Amygdala (tissue), 56 donors: Measurements from ENCODE around the gene STT3B.
A peak's percentile ranks its signal among the peaks of the same experiment; 100 is the strongest.
"Not testable (repeated sequence)": the region's sequence is repeated elsewhere in the genome, so short reads cannot be mapped to it uniquely, and the experiment has no call there.

Source experiments
- DNase-seq, 56 donors: peaks; one replicate each; lab custom pipeline; 2025; lab: John Stamatoyannopoulos, UW

The STT3B gene

GRCh38 chr3:31532587-31533168 is at the start of gene STT3B:
TSS of gene STT3B (plus strand) at chr3:31532925. CDS start at chr3:31532999, 74 bp downstream.
- DNase-seq, result peak in 29 of 56 donors; percentile 43 to 97 (median 82)

DNA sequence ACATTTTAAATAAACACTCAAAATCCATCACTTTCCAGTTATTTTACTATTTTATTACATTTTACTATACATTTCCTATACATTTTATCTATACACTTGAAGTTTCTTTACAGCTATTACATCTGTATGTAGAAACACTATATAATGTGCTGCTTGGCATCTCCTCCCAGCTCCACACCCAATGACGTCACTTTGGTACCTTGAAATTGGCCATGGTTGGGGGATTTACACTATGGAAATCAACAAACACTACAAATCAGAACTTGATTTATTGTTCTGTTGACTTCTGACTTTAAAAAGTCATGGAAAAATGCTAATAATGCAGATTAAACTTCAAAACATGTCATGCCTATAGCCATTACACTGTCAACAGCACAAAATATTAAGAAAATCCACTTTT is 48.9 kb upstream of the STT3B start:
- no peak for DNase-seq

DNA sequence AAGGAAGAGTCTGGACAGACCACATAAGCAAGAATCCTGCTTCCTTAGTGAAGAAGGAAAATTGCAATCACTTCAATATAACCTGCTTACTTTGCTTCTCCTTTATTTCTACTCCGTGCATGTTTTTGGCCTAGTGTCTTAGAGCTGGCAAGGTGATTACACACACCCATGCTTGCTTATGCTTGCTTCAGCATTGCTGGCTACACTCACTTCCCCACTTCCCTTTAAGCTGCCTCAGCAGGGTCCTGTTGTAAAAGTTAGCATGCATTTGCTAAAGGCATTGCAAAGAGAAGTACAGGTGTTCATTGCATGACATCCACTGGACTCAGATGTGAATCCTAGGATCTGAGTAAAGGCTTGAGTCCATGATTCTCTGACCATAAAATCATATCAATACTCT is 47.5 kb upstream of the STT3B start:
- no peak for DNase-seq

DNA sequence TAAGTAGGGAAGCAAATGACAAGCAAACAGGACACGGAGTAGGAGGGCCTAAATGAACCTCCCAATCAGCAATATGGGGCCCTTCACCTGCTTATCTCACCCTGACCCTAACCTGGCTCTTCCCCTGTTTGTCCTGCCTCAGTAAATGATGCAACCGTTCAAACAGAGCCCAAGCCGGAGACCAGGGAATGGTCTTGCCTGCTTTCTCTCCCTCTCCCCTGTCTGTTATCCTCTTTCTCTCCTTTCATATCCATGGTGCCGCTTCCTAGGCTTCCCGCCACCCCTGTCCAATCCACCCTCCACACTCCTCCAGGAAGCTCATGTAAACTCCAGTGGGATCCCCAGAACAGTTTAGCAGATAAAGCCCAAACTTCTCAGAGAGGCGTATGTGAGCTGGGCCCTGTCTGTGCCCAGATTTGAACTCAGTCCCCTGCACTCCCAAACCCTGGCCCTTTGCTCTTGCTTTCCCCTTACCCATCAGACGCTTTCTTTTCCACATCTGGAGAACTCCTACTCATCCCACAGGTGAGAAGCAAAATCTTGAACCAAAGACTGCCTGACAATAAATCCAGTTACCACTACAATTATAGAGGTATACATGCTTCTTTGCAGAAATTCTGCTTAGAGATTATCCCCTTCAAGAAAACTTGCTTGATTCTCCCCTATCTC is 45.7 kb upstream of the STT3B start:
- DNase-seq, result no peak

- no peak for DNase-seq
Observed at GRCh38 chr3:31488475-31489017, 44.2 kb upstream of the STT3B start.

DNA sequence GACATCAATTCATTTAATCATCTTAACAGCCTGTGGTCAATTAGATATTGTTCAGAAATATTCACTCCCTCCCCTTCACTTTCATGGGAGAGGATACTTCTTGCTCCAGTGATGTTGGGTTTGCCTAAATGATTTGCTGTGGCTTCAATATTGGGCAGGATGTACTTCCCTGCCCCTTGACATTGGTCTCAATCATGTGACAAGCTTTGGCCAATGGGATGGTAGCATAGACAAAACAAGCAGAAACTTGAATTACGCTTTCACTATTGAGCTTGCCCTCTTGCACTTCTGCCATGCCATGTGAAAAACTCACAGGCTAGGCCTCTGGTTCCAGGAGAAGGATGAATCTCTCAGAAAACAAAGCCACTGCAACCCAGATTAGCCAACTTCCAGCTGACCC is 42.2 kb upstream of the STT3B start:
- no peak for DNase-seq

DNA sequence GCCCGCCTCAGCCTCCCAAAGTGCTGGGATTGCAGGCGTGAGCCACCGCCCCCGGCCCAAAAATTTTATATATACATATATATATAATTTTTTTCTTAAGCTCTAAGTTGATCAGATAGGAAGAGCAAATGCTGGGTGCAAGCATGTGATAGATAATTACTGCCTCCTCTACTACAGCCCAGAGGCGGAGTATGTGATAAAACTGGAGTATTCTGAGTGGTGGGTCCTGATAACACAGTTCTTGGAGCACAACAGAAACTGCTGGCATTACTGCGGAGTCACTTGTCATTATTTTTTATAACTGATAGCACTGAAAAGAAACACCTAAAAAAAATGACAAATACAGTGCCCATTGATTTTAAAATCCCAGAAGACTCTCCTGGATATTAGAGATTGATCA is 41.1 kb upstream of the STT3B start:
- DNase-seq, result no peak

GRCh38 chr3:31493149-31493548 is 39.6 kb upstream of the STT3B start:
- no peak for DNase-seq

DNA sequence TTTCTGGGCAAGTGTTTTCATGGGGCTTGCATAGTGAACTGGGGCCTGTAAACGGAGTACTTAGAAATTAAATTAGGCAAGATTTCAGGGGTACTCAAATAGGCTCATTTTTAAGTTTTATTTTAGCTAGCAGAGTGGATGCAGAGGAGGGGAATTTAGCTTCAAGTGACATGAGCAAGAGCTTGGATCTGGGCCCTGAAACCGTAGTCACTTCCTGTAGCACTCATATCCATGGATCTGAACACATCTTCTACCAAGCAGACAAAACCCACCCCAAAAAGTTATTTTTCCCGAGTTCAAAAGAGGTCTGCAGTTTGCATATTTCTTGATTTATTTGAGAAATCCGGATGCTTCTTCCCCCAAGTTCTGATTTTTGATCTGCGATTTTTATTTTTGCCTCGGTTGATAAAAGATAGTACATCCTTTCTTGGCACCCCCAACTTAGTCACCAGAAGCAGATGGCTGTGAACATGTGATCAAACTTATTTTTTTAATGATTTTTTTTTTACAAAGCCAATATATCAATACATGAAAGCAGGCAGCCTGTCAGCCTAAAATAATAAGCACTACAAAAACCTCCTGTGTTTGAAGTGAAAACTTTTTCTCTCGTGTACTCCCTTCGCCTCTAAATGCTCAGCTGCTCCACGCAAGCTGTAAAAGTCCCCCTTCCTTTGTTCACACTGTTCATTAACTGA is 36.6 kb upstream of the STT3B start:
- DNase-seq, result peak in 1 of 56 donors; percentile 9

DNA sequence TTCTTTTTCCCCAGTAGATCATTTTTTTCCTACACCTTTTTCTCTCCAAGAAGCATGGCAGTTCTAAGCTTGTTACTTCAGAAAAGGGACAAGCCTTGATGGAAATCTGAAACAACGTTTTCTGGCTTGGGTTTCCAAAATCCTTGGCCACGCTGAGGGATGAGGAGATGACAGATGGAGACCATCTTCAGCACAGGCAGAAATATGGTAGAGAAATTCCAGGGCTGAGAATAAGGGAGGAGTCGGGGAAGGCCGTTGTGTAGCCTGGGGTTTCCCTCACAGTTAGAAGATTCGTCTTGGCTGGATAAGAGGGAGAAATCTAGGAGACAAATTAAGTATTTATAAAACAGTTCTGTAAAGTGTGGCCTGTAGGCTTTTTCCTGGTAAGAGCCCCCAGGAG is 33.9 kb upstream of the STT3B start:
- DNase-seq, result no peak

GRCh38 chr3:31499281-31499680 is 33.4 kb upstream of the STT3B start:
- no peak for DNase-seq

DNA sequence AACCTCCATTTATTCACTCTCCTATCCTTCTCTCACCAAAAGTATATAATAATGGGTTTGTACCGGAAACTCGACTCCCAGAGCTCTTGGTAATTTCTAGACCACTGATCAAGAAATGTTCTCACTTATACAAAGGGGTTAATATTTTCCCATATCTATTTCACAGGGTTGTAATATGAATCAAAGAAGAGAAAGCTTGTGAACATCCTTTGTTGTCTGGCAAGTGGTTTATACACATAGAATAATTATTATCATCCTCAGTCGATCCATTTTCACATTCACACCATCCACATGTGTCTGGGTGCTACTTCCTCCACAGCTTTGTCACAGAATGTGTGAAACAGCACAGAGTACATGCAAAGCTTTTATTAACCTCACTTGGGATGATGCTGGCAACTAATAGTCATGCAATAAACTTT is 29.9 kb upstream of the STT3B start:
- DNase-seq, result no peak

DNA sequence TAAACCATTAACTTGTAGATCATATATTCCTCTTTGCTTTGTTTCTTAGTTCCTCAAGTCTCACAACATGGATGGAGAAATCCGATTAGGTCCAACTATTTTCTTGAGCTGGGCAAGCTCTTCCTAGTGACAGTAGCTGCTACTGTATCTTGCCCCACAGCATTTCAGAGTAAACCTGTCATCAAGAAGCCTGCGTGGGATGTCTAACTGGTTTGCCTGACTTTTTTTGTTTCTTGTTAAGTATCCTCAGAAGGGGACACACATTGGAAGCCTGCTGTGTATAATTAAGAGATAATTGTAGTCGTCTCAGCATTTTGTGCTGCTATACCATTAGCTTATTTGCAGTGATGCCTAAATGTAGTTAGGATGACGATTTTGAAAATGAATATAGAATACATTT is 29.3 kb upstream of the STT3B start:
- no peak for DNase-seq

DNA sequence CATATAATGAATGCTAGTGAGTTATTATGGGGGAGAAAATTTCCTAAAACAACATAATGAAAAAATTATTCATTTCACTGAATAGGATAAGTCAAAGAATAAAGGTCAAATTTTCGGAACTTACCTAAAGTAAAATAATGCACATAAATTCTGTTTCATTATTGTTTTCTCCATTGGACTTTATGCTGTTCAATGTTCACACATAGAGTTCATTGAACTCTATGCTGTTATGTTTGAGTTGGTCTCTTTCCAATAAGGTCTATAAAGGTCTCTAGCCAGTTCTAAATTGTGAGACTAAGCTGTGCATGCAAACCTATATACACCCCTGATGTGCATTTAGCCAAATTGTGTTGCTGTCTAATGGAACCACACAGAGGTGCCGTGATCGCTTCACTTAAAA is 28.5 kb upstream of the STT3B start:
- DNase-seq, result no peak

GRCh38 chr3:31505371-31506048 is 27.2 kb upstream of the STT3B start:
- DNase-seq, result no peak

- DNase-seq, result not testable (repeated sequence)
Observed at GRCh38 chr3:31506515-31506914, 26.2 kb upstream of the STT3B start.

DNA sequence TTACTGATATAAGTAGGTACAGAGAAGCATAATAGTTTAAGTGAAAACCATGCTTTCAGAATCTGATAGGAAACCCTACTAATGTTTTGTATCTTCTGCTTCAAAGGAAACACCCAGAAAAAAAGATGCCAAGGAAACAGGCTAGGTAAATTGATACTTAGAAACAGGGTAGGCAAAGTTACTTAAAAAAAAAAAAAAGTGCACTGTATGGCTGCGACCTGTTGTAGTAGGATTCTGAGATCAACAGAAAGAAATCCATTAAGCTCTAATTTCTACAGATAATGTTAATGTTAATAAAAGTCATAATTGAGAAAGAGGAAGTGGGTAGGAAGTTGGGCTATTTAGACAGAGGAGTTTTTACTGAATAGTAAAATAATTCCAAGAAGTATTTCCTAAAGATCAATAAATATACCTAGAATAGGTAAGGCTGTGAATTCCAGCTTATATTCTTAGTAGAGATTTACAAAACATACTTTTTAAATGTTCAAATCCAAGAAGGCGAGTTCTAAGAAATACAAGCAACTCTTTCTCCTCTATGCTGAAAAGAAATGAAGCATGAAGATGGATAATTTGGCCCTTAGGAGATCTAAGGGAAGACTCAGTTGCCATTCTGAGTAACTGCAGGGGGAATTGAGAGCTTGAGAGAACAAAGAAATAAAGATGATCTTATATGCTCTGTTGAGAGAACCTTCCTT is 24.1 kb upstream of the STT3B start:
- DNase-seq, result no peak

DNA sequence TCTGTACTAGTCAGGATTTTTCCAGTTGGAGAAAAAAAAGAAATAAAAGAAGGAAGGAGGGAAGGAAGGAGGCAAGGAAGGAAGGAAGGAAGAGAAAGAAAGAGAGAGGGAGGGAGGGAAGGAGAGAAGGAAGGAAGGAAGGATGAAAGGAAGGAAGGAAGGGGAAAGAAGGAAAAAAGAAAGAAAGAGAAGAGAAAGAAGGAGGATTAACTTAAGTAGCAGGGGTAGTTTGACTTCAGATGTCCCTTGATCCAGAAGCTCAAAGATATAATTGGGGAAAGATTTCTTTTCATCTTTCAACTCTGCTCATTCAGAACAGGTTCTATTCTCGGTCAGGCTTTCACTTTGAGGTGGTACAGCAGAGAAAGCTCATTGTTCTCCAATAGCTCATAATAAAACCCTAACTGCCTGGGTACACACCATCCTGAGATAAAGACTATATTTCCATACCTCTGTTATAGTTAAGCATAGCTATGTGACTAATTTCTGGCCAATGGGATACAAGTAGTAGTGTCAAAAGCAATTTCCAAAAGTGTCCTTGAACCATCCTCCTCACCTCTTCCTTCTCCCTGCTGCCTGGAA is 23.5 kb upstream of the STT3B start:
- no peak for DNase-seq

DNA sequence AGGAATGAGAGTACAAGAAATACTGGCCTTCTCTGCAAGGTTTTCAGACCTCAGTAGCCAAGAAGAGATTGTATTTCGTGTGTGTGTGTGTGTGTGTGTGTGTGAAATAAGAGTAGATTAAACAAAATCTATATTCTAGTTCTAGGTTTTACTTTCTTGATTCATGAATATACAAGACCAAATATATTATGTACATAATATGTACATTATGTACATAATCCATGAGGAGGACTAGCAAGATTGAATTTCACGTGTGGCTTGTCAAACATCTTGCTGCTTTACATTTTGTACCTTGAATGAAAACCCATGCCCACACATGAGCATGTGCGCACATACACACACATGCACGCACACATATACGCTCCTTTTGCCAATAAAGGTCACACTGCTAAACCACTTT is 18.2 kb upstream of the STT3B start:
- no peak for DNase-seq
